GM18907 (cell line): Measurements from ENCODE around the gene GMDS.

Source experiments
- ATAC-seq: cut with Tn5 transposase; IDR thresholded peaks from one replicate; pipeline ENCODE4 v1.9.1; 2021; ENCODE audit warnings: mild to moderate bottlenecking, moderate library complexity; ENCODE audit not compliant: unreplicated experiment

GMDS gene

GRCh38 chr6:1911474-1911873, 333.9 kb downstream of the GMDS start:
- ATAC-seq: no peak

DNA sequence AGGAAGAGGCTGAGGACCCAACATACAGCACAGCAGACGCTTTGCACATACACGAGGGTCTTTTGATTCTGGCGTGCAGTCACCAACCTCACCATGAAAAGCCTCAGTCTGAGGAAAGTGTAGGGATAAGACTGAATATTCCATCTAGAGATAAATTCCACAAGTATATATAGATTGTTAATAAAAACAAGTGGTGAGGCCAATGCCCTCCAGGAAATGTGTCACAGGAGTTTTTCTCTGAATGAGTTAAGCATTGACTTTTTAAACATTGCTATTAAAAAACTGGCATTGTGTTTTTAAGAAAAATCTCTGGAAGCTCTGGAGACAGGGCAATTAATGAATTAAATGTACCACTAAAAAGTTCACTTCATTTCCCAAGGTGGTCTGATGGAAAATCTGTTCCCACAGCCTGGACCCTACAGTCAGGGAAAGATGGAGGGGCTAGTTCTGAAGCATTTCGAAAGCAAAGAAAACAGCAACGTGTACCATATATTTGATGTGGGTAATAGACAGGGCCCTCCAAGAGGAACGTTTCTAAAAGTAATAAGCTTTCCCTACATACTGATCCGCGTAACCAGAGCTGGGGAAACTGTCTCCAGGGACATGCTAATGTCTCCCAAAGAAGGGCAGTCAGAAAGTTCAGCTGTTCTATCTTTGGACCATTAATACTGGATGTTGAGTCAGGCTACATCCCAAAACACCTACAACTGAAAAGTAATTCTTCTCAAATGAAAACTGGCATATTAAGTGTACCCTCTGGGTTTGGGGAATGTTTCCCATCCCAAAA, 334.6 kb downstream of the GMDS start:
- ATAC-seq: no peak

DNA sequence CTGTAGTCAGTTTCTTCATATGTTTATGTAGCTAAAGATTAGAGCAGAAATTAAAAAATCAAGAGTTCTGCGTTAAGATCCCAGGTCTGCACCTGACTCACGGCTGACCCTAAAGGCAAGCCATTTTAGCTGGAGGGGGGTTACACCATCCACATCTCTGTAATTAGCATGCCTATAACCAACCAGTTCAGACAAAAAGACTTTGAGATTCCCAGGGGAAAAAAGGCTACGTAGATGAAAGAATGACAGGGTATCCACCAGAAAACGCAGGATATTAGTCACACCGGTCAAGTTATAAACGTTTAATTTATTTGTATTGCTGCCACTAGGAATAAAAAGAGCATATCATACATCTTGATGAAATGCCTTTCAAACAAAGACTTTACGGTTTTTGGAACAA, 336.6 kb downstream of the GMDS start:
- ATAC-seq: no peak

DNA sequence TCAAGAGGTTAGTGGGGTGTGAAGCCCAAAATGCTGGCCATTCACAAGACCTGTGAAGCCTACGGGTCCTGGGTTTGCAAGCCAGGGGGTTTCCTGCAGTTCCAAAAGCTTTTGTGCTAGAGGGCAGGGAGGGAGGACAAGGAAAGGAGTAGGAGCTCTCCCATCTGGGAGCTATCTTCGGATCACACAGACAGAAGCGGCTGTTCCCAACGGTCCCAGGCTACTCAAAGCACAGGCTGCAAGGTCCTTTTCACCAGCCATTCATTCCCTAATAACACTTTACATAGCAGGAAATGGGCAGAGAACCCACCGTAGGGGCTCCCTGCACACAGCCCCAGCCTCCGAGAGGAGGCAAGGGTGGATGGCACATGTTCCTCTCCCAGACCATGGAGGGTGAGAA, 338.8 kb downstream of the GMDS start:
- no peak for ATAC-seq

- no peak for ATAC-seq
Measured at GRCh38 chr6:1906014-1906413, 339.4 kb downstream of the GMDS start.

DNA sequence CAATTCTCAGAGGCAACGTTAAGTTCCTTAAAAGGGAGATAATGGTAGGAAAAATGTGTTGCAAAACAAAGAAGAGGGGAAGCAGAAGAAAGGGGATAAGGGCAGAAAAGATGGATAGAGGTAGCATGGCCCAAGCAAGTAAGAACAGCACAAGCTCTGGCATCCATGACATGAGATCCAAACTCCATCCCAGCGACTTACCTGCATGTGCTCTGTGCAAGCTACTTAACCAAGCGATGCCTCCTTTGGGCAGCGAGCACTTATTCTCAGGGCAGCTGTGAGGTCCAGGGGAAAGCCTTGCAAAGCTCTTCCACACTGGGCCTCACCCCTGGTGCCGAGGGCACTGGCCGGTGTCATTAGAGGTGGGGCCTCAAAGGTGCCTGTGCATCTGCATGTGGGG, 340.5 kb downstream of the GMDS start:
- no peak for ATAC-seq

DNA sequence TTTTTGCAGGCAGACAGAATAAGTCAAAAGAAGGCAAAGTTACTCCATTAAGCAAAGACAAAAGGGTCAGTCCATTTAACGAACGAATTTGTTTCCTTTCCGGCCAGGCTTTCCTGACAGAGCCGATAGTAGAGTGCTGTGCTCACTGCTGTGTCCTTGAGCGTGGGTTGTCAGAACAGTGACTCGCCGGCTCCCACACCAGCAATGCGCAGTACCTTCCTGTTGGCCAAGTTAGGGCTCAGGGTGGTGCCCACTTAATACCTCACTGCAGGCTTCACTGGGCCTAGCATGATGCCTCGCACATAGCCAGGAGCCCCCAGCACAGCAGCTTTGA, 341.0 kb downstream of the GMDS start:
- ATAC-seq: no peak

GRCh38 chr6:1903780-1904465, 341.5 kb downstream of the GMDS start:
- ATAC-seq: no peak

DNA sequence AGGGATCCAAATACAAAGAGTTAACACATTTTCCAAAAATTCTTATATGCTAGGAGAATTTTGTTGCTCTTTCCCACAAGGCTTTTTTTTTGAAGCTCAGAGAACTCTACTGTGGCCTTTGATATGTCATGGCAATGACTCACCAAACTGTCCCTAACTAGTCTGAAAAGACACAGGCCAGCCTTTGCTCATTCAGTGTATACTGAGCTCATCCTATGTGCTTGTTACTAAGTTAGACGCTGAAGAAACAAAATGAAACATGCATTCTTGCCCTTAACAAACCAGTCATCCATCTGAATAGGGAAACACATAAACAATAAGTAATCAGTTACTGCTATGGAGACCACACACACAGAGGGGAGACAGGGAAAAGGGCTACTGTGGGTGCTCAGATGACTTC, 343.8 kb downstream of the GMDS start:
- ATAC-seq: no peak

DNA sequence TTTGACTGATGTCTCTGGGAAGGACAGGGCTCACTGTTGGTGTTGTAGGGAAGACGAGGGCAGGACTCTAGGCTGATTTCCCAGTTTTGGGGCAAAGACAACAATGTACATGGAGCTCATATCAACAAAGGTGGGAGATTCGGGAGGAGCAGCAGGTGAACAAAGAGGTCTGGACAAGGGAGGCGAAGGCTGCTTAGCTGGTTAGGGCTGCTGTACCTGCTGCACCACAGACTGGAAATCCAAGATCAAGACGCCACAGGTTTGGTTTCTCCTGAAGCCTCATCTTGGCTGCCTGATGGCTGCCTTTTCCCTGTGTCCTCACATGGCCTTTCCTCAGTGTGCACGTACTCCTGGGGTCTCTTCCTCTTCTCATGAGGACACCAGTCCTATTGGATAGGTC, 348.5 kb downstream of the GMDS start:
- ATAC-seq: no peak

DNA sequence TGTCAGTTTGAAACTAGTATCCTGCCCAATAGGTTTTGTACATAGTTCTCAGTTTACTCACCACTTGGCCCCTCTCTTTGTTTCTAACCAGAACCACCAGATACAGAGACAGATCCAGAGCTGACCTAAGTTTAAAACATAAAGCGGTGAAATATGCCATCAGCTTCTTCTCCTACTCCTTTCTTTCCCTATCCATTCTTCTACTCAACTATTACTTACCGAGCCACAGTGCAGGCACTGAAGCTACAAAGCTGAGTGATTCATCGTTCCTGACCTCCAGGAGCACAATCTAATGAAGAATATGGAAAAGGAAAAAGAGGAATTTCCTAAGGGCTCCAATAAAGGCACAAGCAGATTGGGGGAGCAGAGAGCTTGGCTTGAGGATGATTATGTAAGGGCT, 349.7 kb downstream of the GMDS start:
- no peak for ATAC-seq

DNA sequence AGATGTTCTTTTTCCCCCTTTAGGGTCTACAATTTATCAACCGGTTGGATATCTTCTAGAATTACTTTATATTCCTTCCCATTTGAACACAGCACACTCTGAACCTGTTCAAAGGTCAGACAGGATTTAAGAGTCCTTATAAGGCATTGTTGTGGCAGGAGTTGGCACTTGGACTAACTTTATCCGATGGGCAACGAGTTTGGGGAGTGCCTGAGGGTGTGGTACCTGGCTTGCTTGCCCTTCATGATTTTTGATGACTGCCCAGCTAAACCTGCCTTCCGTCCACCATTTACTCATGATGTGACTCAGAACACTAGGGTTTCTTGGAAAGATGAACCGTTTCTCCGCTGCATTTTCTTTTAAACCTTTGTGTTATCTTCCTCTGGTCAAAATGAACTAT, 350.5 kb downstream of the GMDS start:
- ATAC-seq: no peak

DNA sequence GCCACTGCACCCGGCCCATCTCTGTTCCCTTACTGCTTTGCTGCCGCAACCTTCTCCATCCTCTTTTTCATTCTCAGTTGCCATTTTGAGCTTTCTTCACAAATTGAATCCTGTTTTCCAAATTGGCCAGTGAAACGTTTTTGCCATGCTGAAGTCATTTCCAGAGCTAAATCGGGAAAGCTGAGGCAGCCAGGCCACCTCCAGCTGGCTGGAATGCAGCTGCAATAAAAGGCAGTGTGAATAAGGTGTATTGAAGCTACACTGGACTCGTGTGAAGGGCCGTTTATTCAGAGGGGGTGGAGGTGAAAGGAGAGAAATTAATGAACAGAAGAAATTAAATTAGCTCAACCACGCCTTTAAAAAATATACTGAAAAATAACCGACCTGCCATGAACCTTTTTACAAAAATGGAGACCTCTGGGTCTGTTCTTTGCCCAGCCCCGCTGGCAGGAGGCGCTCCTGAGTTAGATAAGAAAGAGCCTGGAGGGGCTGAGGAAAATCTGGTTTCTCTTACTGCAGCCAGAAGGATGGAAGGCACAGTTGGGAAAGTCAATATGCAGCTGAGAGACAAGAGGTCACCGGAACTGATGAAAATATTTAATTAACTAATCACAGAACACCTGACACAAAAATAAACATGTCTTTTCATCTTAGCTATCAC, 351.8 kb downstream of the GMDS start:
- ATAC-seq: no peak

GRCh38 chr6:1892716-1893115, 352.7 kb downstream of the GMDS start:
- ATAC-seq: no peak

- ATAC-seq: no peak
Measured at GRCh38 chr6:1890987-1891386, 354.4 kb downstream of the GMDS start.

DNA sequence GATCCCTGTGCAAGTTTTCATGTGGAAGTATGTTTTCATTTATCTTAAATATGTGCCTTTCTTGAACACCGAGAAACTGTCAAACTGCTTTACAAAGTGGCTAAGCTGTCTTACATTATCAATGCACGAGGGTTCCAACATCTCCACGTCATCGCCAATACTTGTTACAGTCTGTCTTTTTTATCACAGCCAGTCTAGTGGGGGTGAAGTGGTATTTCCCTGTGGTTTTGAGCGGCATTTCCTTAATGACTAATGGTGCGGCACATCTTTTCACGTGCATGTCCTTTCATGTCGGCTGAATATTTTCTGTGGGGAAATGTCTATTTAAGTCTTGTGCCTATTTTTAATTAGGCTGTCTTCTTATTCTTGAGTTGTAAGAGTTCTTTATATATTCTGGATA, 355.3 kb downstream of the GMDS start:
- no peak for ATAC-seq

GRCh38 chr6:1885576-1886011, 359.8 kb downstream of the GMDS start:
- ATAC-seq: no peak

DNA sequence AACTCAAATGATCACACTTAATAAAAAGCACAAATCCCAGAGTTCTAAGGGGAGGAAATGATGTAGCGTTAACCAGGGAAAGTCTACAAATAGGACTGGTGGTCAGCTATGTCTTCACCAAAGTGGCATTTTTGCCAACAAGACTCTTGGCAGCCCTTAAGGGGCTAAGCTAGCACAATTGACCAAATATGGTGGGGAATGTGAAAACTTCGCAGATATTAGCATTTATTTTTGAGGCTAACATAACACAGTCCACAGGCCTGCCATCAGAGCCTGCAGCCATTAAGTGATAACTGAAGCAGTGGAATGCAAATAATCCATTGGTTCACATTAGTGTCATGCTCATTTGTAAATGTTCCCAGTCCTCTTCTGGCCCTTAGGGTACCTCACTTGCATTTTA, 361.1 kb downstream of the GMDS start:
- ATAC-seq: no peak

DNA sequence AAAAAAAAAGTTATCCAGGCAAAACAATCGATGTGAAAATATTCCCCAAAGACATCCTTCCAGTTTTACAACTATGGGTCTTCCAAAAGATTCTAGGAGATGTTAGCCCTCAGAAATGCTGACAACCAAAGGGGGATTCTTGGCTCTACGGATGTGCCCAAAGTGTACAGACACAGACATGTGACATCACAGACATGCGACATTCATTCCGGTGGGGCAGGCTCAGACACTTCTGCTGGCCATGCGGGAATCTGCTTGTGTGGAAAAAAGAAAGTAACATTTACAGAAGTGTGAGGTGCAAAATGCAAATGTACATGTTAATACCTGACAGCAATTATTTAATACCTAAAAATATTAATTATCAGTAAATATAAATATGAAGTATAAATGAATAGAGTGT, 367.1 kb downstream of the GMDS start:
- no peak for ATAC-seq

DNA sequence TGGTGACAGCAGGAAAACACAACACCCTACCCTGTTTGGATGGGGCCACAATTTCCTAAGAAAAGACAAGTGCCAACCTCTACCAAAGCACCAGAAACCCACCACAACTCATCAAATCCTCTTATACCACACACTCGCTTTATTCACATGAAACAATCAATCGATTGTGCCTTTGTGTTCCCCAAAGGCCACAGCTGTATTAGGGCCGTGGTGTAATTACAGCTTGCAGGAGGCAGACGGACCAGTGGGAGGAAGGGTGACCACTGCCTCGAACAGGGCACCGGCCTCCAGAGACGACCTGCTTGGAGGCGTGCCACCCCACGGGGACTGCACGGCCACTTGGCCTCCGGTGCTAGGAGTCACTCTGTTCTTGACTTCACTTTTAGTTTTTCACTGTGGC, 371.6 kb downstream of the GMDS start:
- ATAC-seq: no peak

DNA sequence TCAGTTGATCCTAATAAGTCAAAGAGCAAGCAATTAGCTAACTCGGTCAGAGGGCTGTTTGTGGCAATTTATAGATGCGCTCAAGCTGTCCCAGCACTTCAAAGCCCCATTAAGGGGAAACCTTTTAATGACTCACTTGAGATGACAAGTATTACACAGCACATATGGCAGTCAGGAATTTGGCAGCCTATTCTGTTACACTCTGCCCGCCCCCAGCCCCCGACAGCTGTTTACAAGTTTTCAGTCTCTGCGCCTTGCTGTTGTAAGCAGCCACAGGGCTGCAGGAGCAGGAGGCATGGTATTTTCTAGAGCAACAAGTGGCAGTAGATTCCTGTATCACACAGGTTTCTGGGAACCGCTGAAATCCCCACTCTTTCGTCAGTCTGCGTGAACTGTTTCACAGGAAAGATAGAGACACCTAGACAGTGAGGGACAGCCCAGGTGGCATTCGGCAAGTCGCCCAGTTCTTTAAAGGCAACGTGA, 372.7 kb downstream of the GMDS start:
- no peak for ATAC-seq

GRCh38 chr6:1871724-1872315, 373.6 kb downstream of the GMDS start:
- no peak for ATAC-seq
